Measurements from ENCODE around the gene GNPDA1. TPM values are rescaled to one million over a fixed set of nuclear protein-coding genes. Genes with fewer than 3 reads are reported as not detected.
"Not testable (repeated sequence)": the region's sequence is repeated elsewhere in the genome, so short reads cannot be mapped to it uniquely, and the experiment has no call there.

GNPDA1 gene
- total RNA-seq, 3 donors from 2014 or later: 32.6 to 46.4 (median 38.3) TPM

- TF ChIP-seq POLR2AphosphoS5 (IDR thresholded peaks at IDR 0.05) (no peak), POLR2A (IDR thresholded peaks at IDR 0.05) (no peak)
- TF ChIP-seq, protein P1, sequence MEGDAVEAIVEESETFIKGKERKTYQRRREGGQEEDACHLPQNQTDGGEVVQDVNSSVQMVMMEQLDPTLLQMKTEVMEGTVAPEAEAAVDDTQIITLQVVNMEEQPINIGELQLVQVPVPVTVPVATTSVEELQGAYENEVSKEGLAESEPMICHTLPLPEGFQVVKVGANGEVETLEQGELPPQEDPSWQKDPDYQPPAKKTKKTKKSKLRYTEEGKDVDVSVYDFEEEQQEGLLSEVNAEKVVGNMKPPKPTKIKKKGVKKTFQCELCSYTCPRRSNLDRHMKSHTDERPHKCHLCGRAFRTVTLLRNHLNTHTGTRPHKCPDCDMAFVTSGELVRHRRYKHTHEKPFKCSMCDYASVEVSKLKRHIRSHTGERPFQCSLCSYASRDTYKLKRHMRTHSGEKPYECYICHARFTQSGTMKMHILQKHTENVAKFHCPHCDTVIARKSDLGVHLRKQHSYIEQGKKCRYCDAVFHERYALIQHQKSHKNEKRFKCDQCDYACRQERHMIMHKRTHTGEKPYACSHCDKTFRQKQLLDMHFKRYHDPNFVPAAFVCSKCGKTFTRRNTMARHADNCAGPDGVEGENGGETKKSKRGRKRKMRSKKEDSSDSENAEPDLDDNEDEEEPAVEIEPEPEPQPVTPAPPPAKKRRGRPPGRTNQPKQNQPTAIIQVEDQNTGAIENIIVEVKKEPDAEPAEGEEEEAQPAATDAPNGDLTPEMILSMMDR (IDR thresholded peaks at IDR 0.05): no peak
Measured at GRCh38 chr5:142055301-142055700, 42.5 kb upstream of the GNPDA1 start.

DNA sequence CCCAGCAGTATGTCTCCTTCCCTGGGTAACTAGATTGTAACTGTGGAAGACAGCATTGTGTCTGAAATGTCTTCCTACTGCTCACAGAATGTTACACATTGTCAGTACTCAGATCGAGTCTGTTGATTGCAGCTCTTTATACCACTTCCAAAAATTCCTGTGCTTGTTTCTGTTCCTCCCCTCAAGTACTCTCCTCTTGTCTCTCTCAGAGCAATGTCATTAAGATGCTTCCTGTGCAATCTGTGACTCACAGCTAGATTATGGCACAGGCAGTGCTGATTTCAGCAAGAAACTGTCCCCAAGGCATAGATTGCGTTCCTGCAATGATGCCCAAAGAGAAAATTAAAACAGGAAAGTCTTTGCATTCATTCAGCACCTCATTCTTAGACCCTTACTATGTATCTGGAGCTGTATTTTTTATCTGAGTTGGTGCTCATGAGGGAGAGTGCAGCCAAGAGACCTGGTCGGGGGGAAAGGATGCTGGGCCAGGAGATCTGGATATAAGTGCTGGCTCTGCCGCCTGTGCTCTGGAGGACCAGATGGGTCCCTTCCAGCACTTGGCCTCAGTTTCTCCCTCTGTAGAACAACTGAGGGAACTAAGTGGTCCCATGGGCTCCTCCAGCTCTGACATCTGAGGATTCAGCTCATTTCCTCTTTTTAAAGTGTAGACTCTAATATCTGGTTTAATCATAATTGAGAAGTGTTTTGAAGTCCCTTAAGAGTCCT, 40.8 kb upstream of the GNPDA1 start:
- Histone ChIP-seq H3K27me3 (no peaks in the 10 kb centered on the region), H3K9me3 (no peaks in the 10 kb centered on the region), H3K4me1 (no peaks in the 10 kb centered on the region), H3K4me3 (no peak overlapping the region), H3K27ac (peak overlapping the region in 1 of 2 donors; percentile 60), H3K36me3 (no peaks in the 10 kb centered on the region)
- DNase-seq (ENCODE audit: low spot score in 2 of 2): no peak
- intact Hi-C loops (cut with DNase I; ENCODE audit: low total_unique reads): no loop called here
- TF ChIP-seq POLR2A (IDR thresholded peaks at IDR 0.05): no peak
- no peak for TF ChIP-seq POLR2AphosphoS5 (IDR thresholded peaks at IDR 0.05)
- TF ChIP-seq, protein P1 (IDR thresholded peaks at IDR 0.05): no peak

More at GRCh38 chr5:142055301-142055700, 42.5 kb upstream of the GNPDA1 start:
- intact Hi-C loops (cut with DNase I; ENCODE audit: low total_unique reads): no loop called here
- no peak for DNase-seq (ENCODE audit: low spot score in 2 of 2)
- H3K27ac ChIP-seq: no peak overlapping the region
- H3K4me3 ChIP-seq: no peak overlapping the region
- no peaks in the 10 kb centered on the region for H3K9me3 ChIP-seq
- H3K27me3 ChIP-seq: no peaks in the 10 kb centered on the region
- no peaks in the 10 kb centered on the region for H3K36me3 ChIP-seq
- no peaks in the 10 kb centered on the region for H3K4me1 ChIP-seq

DNA sequence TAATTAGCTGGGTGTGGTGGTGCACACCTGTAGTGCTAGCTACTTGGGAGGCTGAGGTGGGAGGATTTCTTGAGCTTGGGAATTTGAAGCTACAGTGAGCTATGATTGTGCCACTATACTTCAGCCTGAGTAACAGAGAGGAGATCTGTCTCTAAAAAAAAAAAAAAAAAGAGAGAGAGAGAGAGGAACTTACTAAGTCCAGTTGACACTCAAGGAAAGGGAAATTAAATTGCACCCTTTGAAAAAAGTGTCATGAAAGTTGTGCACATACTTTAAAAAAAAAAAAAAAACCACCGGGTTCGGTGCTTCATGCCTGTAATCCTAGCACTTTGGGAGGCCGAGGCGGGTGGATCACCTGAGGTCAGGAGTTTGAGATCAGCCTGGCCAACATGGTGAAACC, 39.2 kb upstream of the GNPDA1 start:
- H3K27me3 ChIP-seq; H3K4me3 ChIP-seq; H3K4me1 ChIP-seq; DNase-seq (ENCODE audit: low spot score in 2 of 2); intact Hi-C loops (cut with DNase I; ENCODE audit: low total_unique reads); H3K9me3 ChIP-seq; H3K27ac ChIP-seq; H3K36me3 ChIP-seq: not testable (repeated sequence)

- Histone ChIP-seq H3K4me1 (no peaks in the 10 kb centered on the region), H3K4me3 (no peak overlapping the region), H3K27me3 (no peaks in the 10 kb centered on the region), H3K36me3 (no peaks in the 10 kb centered on the region), H3K27ac (no peak overlapping the region), H3K9me3 (no peaks in the 10 kb centered on the region)
- no peak for DNase-seq (ENCODE audit: low spot score in 2 of 2)
- TF ChIP-seq POLR2AphosphoS5 (IDR thresholded peaks at IDR 0.05): no peak
- TF ChIP-seq, protein P1 (IDR thresholded peaks at IDR 0.05): no peak
- TF ChIP-seq POLR2A (IDR thresholded peaks at IDR 0.05): no peak
- intact Hi-C loops (cut with DNase I; ENCODE audit: low total_unique reads): no loop called here
Measured at GRCh38 chr5:142048272-142048671, 35.4 kb upstream of the GNPDA1 start.

GRCh38 chr5:142046191-142046590, 33.4 kb upstream of the GNPDA1 start:
- Histone ChIP-seq H3K27ac (no peak overlapping the region), H3K4me3 (no peak overlapping the region), H3K9me3 (no peaks in the 10 kb centered on the region), H3K4me1 (no peaks in the 10 kb centered on the region), H3K36me3 (no peaks in the 10 kb centered on the region), H3K27me3 (no peaks in the 10 kb centered on the region)
- intact Hi-C loops (cut with DNase I; ENCODE audit: low total_unique reads): no loop called here
- no peak for DNase-seq (ENCODE audit: low spot score in 2 of 2)
- TF ChIP-seq, protein P1 (IDR thresholded peaks at IDR 0.05): no peak
- TF ChIP-seq POLR2A (IDR thresholded peaks at IDR 0.05) (no peak), POLR2AphosphoS5 (IDR thresholded peaks at IDR 0.05) (no peak)

DNA sequence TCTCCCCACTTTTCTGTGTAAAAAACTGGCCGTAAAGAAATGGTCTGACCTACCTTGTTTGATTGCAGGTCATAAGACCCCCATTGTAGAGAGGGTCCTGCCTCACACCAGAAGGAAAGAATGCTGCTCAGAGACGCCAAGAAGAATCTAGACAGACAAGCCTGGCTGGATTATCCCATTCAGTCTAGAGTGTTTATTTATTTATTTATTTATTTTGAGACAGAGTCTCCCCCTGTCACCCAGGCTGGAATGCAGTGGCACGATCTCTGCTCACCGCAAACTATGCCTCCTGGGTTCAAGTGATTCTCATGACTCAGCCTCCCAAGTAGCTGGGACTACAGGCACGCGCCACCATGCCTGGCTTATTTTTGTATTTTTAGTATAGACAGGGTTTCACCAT, 28.1 kb upstream of the GNPDA1 start:
- H3K27me3 ChIP-seq; intact Hi-C loops (cut with DNase I; ENCODE audit: low total_unique reads); H3K9me3 ChIP-seq; H3K4me3 ChIP-seq; H3K36me3 ChIP-seq; DNase-seq (ENCODE audit: low spot score in 2 of 2); H3K27ac ChIP-seq; H3K4me1 ChIP-seq: not testable (repeated sequence)
